Measurements from ENCODE around the gene DDX6. TPM values are rescaled to one million over a fixed set of nuclear protein-coding genes. Genes with fewer than 3 reads are reported as not detected.
"Not testable (repeated sequence)": the region's sequence is repeated elsewhere in the genome, so short reads cannot be mapped to it uniquely, and the experiment has no call there.

Gene DDX6
- total RNA-seq, 1 donor from 2014 or later, result 236 TPM

DNA sequence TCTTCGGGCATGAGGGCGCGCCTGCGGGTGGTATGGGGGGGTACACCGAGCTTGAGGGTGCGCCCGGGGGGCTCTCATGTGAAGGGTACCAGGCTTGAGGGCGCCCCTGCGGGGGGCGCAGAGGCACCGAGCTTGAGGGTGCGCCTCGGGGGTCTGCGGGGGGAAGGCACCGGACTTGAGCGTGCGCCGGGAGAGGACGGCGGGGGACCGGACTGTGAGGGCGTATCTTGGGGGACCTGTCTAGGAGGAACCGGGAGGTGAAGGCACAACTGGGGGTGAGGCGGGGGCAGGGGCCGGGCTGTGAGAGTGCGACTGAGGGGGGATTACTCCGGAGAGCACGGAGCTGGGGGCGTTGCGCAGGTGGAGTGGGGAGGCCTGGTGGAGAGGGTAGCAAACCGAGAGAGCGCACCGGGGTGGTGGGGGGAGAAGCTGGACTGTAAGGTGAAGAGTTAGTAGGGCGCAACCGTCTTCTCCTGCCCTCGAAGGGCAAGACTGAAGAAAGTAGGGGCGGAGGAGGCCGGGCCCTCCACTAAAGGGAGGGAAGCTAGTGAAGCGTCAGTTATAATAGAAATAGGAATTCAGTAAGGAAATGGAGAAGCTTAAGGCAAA is 1.1 kb upstream of the DDX6 start:
- peak in 1 of 2 donors; percentile 15 for DNase-seq (ENCODE audit: low spot score in 2 of 2)
- no peak for FAIRE-seq

DNA sequence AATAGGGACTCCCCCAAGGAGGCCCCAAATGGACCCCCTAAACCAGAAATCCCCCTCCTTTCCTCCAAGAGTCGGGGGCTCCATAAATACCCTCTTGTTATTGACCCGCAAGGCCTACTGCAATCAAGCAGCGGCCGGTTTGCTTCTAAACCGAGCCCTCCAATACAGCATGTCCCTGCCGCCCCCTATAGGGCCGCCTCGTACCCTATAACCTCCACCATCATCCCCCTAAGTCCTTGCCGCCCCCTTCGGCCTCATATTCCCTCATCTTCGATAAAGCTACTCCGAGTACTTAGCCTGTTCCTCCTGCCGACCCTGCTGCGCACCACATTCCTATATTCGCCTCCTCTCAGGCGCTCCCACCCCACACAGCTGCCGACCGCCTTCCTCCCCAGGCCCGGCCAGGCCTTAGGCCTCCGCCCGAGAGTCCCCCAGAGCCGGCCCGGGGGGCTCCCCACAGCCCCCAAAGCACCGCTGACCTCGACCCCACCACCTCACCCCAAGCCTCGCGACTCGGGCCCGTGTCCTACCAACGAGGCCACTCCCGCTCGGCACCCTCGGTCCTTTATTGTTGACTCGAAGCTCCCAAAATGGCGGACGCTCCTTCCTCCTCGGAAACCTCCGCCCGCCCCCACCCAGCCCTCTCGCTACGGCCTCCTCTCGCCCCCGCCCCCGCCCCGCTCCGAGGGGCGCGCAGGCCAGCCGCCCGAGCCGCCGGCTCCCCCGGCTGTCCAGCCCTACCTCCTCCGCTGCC is 430 bp downstream of the DDX6 start:
- DNase-seq (ENCODE audit: low spot score in 2 of 2), result peak; percentile 49 to 69
- FAIRE-seq, result no peak

DNA sequence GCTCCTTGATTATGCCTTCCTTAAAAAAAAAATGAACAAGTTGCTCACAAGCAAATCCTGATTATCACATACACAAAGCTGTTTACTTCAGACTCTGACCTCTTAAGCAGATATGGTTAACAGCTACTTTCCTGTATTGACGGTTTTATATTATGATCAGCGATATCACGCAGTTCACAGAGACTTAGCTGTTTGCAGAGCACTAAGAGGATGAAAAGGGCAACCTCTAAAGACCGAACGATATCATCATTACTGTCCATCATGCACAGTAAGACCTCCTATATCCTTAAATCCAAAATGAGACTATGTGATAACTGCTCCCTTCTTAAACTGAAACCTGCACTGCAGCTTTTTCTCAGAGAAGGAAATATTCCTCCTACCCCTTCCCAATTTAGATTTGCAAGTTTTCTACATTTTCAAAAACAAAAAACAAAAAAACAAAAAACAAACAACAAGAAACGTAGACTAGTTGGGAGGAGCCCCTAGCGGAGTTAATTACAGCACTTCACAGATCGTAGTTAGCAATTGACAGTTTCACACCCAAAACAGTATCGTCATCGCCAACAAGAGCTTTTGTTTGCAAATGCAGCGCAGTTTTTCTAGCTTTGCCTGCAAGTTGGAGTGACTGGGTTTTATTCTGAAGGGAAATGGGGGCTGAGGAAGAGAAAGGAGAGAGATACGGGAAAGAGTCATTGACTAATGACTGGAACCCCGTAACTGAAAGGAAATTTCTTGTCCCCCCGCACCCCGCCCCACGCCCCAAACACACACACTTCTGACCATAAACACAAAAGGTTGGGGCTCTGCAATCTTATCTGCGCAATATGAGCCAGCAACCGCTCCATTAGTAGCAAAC is 1.2 kb downstream of the DDX6 start:
- no peak for FAIRE-seq

DNA sequence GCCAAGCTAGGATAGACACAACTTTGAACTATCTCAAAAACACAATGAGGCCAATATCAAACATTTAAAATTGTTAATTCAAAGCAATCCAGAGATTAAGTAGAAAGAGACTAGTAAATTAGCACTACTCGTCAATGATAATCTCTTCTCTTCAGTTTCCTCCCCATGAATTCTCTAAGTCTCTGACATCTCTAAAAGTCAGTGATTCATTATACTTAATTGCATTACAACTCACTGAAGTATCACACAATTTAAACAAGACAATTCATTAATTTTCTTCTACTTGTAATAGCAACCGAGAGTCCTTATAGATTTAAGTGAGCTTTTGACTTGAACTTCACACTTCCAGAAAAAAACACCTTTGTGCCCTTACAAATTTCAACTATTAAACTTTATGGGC is 4.3 kb downstream of the DDX6 start:
- DNase-seq (ENCODE audit: low spot score in 2 of 2) (no peak), FAIRE-seq (no peak)

More for the DNA sequence above, 1.2 kb downstream of the DDX6 start:
- DNase-seq (ENCODE audit: low spot score in 2 of 2), result peak; percentile 33 to 39

DNA sequence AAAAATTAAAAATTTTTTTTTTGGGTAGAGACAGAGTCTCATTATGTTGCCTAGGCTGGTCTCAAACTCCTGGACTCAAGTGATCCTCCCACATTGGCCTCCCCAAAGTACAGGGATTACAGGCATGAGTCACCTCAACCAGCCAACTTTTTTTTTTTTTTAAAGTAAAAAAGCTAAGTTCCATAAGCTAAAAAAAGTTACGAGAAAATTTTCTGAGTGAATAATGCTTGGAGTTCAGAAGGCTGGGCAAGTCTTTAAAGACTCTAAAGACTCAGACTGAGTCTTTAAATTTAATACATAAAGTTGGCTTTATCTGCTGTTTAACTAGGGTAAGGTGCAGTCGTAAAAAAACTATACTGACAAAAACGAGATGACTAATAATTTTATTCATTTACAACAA is 5.6 kb downstream of the DDX6 start:
- DNase-seq (ENCODE audit: low spot score in 2 of 2), result no peak

DNA sequence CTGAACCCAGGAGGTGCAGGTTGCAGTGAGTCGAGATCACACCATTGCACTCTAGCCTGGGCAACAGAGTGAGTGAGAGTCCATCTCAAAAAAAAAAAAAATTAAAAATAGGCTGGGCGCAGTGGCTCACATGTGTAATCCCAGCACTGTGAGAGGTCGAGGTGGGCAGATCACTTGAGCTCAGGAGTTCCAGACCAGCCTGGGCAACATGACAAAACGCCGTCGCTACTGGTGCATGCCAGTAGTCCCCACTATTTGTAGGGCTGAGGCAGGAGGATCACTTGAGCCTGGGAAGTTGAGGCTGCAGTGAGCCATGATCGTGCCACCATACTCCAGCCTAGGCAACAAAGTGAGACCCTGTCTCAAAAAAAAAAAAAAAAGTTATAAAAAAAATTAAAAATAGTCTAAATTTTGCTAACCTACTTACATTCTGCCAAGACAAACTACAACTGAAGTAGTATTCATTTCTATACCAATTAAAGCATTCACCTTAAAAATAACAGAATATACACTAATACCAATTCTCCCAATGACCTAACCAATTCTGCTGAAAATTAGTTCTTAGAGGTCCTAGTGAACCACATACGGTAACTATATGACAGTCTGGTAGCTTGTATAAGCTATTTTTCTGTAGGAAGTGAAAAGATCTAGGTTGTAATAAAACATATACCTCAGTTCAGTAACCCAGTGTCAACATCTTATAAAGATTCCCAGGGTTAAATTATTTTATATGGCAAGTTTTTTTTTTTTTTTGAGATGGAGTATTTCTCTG is 7.1 kb downstream of the DDX6 start:
- no peak for FAIRE-seq

More for the DNA sequence above, 5.6 kb downstream of the DDX6 start:
- FAIRE-seq, result no peak

DNA sequence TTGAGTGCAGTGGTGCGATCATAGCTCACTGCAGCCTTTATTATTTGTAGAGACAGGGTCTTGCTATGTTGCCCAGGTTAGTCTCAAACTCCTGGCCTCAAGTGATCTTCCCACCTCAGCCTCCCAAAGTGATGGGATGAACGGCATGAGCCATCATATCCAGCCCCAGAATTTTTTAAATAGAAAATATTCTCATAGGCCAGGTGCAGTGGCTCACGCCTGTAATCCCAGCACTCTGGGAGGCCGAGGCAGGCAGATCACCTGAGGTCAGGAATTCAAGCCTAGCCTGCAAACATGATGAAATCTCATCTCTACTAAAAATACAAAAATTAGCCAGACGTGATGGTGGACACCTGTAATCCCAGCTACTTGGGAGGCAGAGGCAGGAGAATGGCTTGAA is 7.6 kb downstream of the DDX6 start:
- not testable (repeated sequence) for DNase-seq (ENCODE audit: low spot score in 2 of 2); FAIRE-seq

More for the DNA sequence above, 7.1 kb downstream of the DDX6 start:
- DNase-seq (ENCODE audit: low spot score in 2 of 2), result no peak

DNA sequence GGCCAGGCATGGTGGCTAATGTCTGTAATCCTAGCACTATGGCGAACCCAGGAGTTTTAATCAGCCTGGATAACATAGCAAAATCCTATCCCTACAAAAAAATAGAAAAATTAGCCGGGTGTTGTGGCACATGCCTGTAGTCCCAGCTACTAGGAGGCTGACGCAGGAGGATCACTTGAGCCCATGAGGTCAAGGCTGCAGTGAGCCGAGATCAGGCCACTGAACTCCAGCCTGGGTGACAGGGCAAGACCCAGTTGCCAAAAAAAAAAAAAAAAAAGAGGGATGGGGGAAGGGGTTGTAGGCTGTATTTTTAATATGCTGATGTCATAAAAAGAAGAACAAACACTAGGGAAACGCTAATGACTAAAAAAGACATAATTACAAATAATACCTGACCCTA is 12.1 kb downstream of the DDX6 start:
- DNase-seq (ENCODE audit: low spot score in 2 of 2) (no peak), FAIRE-seq (no peak)

DNA sequence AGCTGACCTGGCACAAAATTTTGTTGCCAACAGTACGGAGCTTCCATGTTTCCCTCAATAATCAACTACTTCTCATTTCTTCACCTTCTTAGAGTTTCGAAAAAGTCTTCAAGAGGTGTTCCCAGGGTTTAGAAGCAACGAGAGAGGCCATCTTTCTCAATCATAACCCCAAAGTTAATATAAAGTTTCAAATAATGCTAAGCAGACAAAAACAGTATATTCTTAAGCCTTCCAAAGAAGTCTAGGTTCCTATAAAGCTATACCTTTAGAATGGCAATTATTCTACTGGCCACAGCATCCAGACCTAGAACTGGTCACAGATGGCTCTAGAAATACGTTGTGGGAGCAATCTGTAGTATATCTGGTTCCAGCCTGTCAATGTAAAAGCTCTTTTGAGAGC is 16.9 kb downstream of the DDX6 start:
- FAIRE-seq (no peak), DNase-seq (ENCODE audit: low spot score in 2 of 2) (no peak)

DNA sequence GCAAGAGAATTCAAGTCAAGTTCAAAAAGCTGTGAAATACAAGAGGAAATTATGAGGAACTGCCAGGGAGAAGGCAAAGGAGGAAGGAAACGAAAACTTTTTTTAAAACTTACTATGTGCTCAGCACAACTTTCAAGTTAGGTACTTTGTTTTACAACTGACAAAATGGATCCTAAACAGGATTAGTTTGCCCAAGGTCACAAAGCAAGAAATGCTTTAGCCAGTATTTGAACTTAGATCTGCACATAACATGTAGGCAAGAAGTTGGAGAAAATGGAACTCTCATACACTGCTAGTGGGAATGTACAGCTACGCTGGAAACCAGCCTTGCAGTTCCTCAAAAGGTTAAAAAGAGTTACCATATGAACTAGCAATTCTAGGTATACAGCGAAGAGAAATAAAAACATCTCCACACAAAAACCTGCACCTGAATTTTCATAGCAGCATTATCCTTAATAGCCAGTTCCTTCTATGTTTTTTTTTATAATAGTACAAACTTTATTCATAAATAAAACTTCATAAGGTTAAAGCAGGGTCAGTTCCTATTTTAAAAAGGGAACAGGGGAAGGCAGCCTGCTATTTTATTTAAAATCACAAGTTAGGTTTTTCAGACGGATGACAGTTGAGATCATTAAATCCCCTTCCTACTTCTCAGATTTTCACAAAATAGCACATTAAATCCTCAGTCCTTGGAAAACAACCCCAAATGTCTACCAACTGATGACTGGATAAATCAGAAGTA is 19.2 kb downstream of the DDX6 start:
- FAIRE-seq (no peak), DNase-seq (ENCODE audit: low spot score in 2 of 2) (no peak)

DNA sequence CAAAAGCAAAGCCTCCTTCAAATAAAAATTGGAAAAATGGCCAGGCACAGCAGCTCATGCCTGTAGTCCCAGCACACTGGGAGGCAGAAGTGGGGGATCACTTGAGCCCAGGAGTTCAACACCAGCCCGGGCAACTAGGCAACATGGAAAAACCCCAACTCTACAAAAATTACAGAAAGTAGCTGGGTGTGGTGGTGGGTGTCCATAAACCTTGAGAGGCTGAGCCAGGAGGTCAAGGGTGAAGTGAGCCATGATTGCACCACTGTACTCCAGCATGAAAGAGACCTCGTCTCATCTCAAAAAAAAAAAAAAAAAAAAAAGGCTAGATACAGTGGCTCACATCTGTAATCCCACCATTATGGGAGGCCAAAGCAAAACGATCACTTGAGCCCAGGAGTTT is 22.3 kb downstream of the DDX6 start:
- DNase-seq (ENCODE audit: low spot score in 2 of 2) (no peak), FAIRE-seq (no peak)

DNA sequence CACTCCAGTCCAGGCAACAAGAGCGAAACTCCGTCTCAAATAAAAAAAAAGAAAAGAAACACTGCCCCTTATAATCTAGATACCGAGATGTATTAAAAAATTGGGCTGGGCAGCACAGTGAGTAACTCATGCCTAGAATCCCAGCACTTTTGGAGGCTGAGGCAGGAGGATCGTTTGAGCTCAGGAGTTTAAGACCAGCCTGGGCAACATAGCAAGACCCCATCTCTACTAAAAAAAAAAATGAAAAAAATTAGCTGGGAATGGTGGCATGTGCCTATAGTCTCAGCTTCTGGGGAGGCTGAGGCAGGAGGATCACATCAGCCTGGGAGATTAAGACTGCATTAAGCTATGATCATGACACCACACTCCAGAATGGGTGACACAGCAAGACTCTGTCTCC is 24.9 kb downstream of the DDX6 start:
- DNase-seq (ENCODE audit: low spot score in 2 of 2) (no peak), FAIRE-seq (no peak)

DNA sequence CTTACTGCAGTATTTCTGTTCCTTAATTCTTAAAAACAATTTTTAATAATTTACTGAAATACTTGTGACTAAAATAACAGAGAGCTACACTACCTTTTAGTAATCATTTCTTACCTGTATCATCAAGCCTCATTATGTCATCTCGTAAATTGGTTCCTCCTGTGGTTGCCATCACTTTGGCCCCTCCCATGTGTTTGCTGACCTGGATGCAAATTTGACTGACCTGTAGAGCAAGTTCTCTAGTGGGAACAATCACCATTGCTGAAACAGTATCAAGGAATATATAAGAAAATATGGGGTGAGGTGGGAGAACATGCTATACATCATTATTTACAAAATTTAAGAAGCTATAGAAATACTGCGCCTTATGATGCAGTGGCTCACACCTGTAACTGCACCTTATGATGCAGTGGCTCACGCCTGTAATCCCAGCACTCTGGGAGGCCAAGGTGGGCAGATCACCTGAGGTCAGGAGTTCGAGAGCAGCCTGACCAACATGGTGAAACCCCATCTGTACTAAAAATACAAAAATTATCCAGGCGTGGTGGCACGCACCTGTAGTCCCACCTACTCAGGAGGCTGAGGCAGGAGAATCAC is 25.8 kb downstream of the DDX6 start:
- not testable (repeated sequence) for DNase-seq (ENCODE audit: low spot score in 2 of 2); FAIRE-seq

DNA sequence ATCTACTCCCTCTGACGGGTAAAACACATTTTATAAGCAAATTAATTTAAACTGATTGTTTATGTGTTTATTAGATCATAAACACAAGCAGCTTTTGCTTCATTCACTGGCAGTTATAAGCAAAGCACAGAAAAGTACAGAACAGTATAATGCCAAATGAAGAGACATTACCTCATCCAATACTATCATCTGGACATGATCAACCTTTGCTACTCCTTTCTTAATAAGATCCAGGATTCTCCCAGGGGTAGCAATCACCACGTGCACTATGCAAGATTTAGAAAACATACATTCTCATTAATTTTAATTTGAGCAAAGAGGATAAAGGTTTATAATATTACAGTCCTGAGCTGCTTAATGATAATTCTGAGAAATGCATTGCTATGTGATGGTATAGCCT is 27.9 kb downstream of the DDX6 start:
- no peak for DNase-seq (ENCODE audit: low spot score in 2 of 2)
- no peak for FAIRE-seq

DNA sequence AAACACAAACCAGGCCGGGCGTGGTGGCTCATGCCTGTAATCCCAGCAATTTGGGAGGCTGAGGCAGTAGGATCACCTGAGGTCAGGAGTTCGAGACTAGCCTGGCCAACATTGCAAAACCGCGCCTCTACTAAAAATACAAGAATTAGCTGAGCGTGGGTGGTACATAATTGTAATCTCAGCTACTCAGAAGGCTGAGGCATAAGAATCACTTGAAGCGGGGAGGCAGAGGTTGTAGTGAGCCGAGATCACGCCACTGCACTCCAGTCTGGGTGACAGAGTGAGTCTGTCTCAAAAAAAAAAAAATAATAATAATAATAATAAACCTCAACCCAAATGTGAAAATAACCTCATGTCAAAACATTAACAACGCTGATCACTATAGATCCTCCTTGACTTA is 29.0 kb downstream of the DDX6 start:
- not testable (repeated sequence) for FAIRE-seq; DNase-seq (ENCODE audit: low spot score in 2 of 2)

DNA sequence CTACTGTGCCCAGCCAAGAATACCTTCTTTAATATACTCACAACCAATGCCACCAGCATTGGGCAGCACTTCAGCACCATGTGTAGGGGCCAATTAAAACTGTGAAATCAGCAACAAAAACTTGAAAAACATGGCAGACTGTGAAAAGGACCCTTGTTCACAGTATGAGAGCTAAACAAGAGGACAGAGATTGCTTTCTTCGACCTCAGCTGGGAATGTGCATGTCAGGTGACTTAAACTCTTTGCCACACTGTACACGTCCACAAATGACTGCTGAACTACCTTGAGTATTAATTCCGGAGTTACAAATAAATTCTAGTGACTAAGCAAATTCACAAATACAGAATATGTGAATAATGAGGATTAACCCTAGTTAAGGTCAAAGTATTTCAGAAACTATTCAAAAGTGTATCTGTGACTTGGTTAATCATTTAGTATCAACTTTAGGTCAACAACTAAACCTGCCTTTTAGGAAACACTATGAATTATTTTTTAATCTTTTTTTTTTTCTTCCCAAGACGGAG is 33.0 kb downstream of the DDX6 start:
- no peak for FAIRE-seq

DNA sequence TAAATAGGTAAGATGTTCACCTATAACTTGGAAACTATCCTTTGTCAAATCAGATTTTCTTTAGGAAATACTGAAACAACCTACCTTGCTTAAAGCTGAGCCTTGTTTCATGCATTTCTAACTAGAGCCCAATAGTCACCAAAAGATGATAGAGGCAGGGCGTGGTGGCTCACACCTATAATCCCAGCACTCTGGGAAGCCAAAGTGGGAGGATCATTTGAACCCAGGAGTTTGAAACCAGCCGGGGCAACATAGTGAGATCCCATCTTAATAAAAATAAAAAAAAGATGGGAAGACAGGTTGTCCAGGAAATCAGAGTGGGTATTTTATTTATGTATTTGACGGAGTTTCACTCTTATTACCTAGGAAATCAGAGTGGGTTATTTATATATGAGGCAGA is 38.3 kb downstream of the DDX6 start:
- FAIRE-seq, result no peak
- no peak for DNase-seq (ENCODE audit: low spot score in 2 of 2)

More for the DNA sequence above, 33.0 kb downstream of the DDX6 start:
- peak; percentile 19 to 28 for DNase-seq (ENCODE audit: low spot score in 2 of 2)

DNA sequence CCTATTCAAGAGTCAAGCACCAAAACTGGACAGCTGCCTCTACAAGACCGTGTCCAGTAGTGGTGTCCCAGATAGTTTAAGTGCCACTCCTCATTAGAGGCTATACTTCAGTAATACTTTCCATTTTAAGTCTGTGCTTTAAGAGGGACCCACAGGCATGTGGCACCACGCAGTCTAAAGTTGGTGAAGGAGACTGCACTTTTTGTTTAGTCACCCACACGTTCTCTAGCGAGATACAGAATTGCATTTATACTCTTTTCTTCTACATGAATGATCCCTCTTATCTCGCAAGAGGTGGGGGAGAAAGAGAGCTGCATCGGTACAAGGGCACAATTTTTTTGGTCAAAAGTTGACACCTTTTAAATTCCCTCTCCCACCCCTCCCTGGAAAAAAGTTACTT is 41.5 kb downstream of the DDX6 start:
- no peak for DNase-seq (ENCODE audit: low spot score in 2 of 2)
- no peak for FAIRE-seq

DNA sequence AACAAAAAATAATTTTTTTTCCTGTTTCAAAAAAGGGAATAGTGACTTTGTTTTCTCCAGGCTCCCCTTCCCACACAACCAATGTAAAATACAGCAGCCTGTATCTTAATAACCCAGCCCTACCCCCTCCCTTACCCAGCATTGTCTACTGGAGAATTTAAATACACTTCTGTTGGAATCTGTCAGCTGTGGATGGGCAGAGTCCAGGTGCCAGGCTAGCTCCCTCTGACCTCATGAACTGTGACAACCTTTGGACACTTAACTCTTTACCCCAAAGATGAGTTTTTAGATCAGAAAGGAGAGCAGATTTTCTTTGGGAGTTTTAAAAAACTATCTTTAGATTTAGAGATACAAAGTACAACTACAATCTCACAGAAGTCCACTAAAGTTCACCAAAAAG is 42.9 kb downstream of the DDX6 start:
- no peak for DNase-seq (ENCODE audit: low spot score in 2 of 2)
- no peak for FAIRE-seq
